SK-N-SH treated with all-trans-retinoic acid at 6 μM for 48 hours (cell line): Measurements from ENCODE around the gene ZNF319.
A peak's percentile ranks its signal among the peaks of the same experiment; 100 is the strongest.

Source experiments
- ATAC-seq: fragments of 200-7000 bp; cut with Tn5 transposase; 3 replicates; pipeline ENCODE4 v1.9.1; 2020; ENCODE audit warnings: mild to moderate bottlenecking, moderate library complexity
- ARNTL ChIP-seq: fragments of 450-650 bp; formaldehyde crosslinking; IDR thresholded peaks from 2 replicates; pipeline ENCODE4 v1.5.0; 2020; ENCODE audit warnings: low read depth, mild to moderate bottlenecking, moderate library complexity, borderline replicate concordance
- BACH2 ChIP-seq: fragments of 250-450 bp; sonication (Bioruptor Pico); IDR thresholded peaks from 2 replicates; pipeline ENCODE4 v1.9.0; 2021; ENCODE audit warnings: mild to moderate bottlenecking, borderline replicate concordance
- CSDC2 ChIP-seq: fragments of 250-450 bp; sonication (Bioruptor Pico); IDR thresholded peaks from 2 replicates; pipeline ENCODE4 v1.5.0; 2020; ENCODE audit warnings: mild to moderate bottlenecking, moderate library complexity
- ESRRG ChIP-seq: fragments of 250-450 bp; sonication (Bioruptor Pico); IDR thresholded peaks from 2 replicates; pipeline ENCODE4 v1.6.1; 2021; ENCODE audit warnings: mild to moderate bottlenecking
- GLIS3 ChIP-seq: fragments of 250-450 bp; sonication (Bioruptor Pico); IDR thresholded peaks from 2 replicates; pipeline ENCODE4 v1.5.0; 2020; ENCODE audit warnings: mild to moderate bottlenecking, moderate library complexity
- OSR1 ChIP-seq: fragments of 250-450 bp; sonication (Bioruptor Pico); IDR thresholded peaks from 2 replicates; pipeline ENCODE4 v1.8.0; 2022; ENCODE audit warnings: moderate library complexity, mild to moderate bottlenecking, inconsistent platforms
- PPARA ChIP-seq: fragments of 250-450 bp; sonication (Bioruptor Pico); IDR thresholded peaks from 2 replicates; pipeline ENCODE4 v1.5.0; 2020; ENCODE audit warnings: mild to moderate bottlenecking, borderline replicate concordance
- SNAI2 ChIP-seq: fragments of 250-450 bp; sonication (Bioruptor Pico); IDR thresholded peaks from 2 replicates; pipeline ENCODE4 v1.5.0; 2020; ENCODE audit warnings: mild to moderate bottlenecking, moderate library complexity
- TCF4 ChIP-seq: fragments of 250-450 bp; sonication (Bioruptor Pico); IDR thresholded peaks from 2 replicates; pipeline ENCODE4 v1.8.0; 2021; ENCODE audit warnings: mild to moderate bottlenecking, moderate library complexity, borderline replicate concordance
- TOX ChIP-seq: fragments of 250-450 bp; sonication (Bioruptor Pico); IDR thresholded peaks from 2 replicates; pipeline ENCODE4 v1.8.0; 2021; ENCODE audit warnings: mild to moderate bottlenecking, moderate library complexity, borderline replicate concordance
- ZC3H10 ChIP-seq: fragments of 250-450 bp; sonication (Bioruptor Pico); IDR thresholded peaks from 2 replicates; pipeline ENCODE4 v1.5.1; 2021; ENCODE audit warnings: mild to moderate bottlenecking, moderate library complexity
- ZFP3 ChIP-seq: fragments of 250-450 bp; sonication (Bioruptor Pico); IDR thresholded peaks from 2 replicates; pipeline ENCODE4 v1.5.0; 2020; ENCODE audit warnings: mild to moderate bottlenecking, moderate library complexity
- ZFP30 ChIP-seq: fragments of 450-650 bp; formaldehyde crosslinking; IDR thresholded peaks from 2 replicates; pipeline ENCODE4 v1.5.0; 2022; ENCODE audit warnings: mild to moderate bottlenecking, moderate library complexity
- ZNF565 ChIP-seq: fragments of 450-650 bp; formaldehyde crosslinking; conservative IDR thresholded peaks from 2 replicates; pipeline ENCODE4 v1.5.0; 2020; ENCODE audit warnings: low read depth, mild to moderate bottlenecking, moderate library complexity
- ZNF70 ChIP-seq: fragments of 450-650 bp; formaldehyde crosslinking; IDR thresholded peaks from 2 replicates; pipeline ENCODE4 v1.5.0; 2020; ENCODE audit warnings: mild to moderate bottlenecking, moderate library complexity
- TF ChIP-seq, protein P1 (sequence below): fragments of 250-450 bp; sonication (Bioruptor Pico); IDR thresholded peaks from 2 replicates; pipeline ENCODE4 v1.8.0; 2021; ENCODE audit warnings: low read depth, mild to moderate bottlenecking, moderate library complexity, borderline replicate concordance
- TF ChIP-seq, protein P2 (sequence below): fragments of 250-450 bp; sonication (Bioruptor Pico); IDR thresholded peaks from 2 replicates; pipeline ENCODE4 v1.5.1; 2021; ENCODE audit warnings: mild to moderate bottlenecking, moderate library complexity
- TF ChIP-seq, protein P3 (sequence below): fragments of 250-450 bp; sonication (Bioruptor Pico); IDR thresholded peaks from 2 replicates; pipeline ENCODE4 v1.5.0; 2020; ENCODE audit warnings: mild to moderate bottlenecking, moderate library complexity
- TF ChIP-seq, protein P4 (sequence below): fragments of 250-450 bp; sonication (Bioruptor Pico); IDR thresholded peaks from 2 replicates; pipeline ENCODE4 v1.5.1; 2020; ENCODE audit warnings: low read depth, mild to moderate bottlenecking, moderate library complexity

ZNF319 gene

DNA sequence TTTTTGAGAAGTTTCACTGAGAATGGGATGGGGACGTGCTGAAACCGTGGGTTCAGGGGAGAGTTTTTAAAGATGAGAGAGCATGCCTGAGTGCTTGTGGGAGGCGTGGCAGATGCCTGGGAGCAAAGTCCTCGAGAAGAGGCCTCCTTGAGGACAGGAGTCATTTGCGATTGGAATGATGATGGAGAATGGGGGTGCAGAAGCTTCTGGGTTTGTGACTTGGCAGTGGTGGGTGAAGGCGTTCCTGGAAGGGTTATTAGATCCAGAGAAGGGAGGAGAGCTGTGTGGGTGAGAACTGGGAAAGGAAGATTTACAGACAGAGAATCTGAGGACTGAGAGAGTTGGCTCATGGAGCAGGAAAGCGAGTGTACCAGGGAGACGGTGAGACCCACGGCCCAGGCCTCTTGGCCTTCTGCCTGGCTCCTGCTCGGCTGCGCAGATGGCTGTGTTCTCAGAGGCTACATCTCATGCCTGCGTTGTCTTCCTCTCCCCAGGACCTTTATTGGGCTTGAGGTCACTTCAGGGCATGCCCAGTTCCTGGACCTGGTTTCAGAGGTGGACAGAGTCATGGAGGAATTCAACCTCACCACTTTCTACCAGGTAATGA lies 16.5 kb upstream of the ZNF319 start:
- ATAC-seq = no peak
- TF ChIP-seq OSR1 (CRISPR knock-in tag) = no peak
- TF ChIP-seq, all 23 proteins: peak for 0

DNA sequence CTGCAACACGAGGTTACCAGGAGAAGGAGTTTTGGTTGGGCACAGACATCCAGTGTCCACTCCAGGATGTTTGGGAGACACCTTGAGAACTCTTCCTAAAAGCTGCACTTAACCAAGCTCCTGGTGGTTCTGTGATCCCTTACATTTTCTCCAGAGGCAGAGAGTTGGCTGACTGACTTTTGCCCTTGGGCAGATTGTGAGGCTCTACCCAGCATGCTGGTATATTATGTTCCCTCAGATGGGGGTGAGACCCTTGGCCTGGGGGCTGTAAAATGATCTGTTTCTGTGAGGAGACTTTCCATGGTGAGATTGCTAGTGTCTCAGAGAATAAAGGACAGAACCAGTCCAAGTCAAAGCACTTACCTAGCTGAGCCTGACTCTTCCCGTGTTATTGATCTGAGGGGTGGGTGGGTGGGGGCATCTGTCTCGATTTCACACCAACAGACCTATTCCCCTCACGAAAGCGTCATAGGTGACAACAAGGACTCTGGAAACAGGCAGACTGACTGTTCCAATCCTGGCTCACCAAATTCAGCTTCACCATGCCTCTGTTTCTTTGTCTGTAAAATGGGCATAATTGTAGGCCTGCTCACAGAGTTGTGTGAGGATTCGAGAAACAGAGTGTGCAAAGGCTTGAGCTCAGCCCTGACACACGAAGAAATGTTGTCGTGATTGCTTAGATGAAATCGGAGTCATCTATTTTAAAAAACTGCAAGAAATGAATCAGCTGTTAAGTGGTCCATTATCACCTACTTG lies 12.9 kb upstream of the ZNF319 start:
- TF ChIP-seq CSDC2 (no peak), BACH2 (CRISPR knock-in tag) (no peak), PPARA (CRISPR knock-in tag) (no peak), ZNF70 (CRISPR knock-in tag) (no peak), SNAI2 (CRISPR knock-in tag) (no peak), ZFP3 (CRISPR knock-in tag) (no peak)
- TF ChIP-seq, all 23 proteins: peak for 0
- ATAC-seq = no peak

DNA sequence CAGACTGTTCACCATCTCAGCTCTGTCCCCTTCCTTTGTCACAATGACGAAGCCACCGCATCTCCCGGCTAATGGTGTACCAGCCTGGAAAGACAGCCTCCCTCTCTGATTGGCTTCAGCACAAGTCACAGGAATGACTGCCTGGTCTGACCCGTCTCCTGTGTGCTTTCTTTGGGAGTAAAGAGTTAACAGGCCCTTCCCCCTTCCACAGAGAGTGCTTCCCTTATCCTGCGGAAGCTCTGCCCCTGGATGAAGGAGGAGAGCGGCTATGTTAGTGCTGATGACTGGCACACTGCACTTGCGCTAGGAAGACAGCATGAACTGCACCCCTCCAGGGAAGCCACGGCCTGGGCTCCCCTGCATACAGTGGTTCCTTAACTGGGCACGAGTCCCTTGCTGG lies 12.0 kb upstream of the ZNF319 start:
- ATAC-seq = no peak
- TF ChIP-seq TOX (CRISPR knock-in tag) (no peak), ESRRG (no peak), BACH2 (CRISPR knock-in tag) (no peak), GLIS3 (CRISPR knock-in tag) (no peak), OSR1 (CRISPR knock-in tag) (no peak), TCF4 (CRISPR knock-in tag) (no peak), ZNF565 (CRISPR knock-in tag) (no peak), ZFP3 (CRISPR knock-in tag) (no peak), SNAI2 (CRISPR knock-in tag) (no peak), ZFP30 (no peak), ARNTL (CRISPR knock-in tag) (no peak), PPARA (CRISPR knock-in tag) (no peak), ZC3H10 (no peak), ZNF70 (CRISPR knock-in tag) (no peak)
- TF ChIP-seq, protein P1, sequence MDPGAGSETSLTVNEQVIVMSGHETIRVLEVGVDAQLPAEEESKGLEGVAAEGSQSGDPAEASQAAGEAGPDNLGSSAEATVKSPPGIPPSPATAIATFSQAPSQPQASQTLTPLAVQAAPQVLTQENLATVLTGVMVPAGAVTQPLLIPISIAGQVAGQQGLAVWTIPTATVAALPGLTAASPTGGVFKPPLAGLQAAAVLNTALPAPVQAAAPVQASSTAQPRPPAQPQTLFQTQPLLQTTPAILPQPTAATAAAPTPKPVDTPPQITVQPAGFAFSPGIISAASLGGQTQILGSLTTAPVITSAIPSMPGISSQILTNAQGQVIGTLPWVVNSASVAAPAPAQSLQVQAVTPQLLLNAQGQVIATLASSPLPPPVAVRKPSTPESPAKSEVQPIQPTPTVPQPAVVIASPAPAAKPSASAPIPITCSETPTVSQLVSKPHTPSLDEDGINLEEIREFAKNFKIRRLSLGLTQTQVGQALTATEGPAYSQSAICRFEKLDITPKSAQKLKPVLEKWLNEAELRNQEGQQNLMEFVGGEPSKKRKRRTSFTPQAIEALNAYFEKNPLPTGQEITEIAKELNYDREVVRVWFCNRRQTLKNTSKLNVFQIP (CRISPR knock-in tag) = no peak
- TF ChIP-seq, protein P2, sequence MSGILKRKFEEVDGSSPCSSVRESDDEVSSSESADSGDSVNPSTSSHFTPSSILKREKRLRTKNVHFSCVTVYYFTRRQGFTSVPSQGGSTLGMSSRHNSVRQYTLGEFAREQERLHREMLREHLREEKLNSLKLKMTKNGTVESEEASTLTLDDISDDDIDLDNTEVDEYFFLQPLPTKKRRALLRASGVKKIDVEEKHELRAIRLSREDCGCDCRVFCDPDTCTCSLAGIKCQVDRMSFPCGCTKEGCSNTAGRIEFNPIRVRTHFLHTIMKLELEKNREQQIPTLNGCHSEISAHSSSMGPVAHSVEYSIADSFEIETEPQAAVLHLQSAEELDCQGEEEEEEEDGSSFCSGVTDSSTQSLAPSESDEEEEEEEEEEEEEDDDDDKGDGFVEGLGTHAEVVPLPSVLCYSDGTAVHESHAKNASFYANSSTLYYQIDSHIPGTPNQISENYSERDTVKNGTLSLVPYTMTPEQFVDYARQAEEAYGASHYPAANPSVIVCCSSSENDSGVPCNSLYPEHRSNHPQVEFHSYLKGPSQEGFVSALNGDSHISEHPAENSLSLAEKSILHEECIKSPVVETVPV (CRISPR knock-in tag) = no peak
- TF ChIP-seq, protein P3, sequence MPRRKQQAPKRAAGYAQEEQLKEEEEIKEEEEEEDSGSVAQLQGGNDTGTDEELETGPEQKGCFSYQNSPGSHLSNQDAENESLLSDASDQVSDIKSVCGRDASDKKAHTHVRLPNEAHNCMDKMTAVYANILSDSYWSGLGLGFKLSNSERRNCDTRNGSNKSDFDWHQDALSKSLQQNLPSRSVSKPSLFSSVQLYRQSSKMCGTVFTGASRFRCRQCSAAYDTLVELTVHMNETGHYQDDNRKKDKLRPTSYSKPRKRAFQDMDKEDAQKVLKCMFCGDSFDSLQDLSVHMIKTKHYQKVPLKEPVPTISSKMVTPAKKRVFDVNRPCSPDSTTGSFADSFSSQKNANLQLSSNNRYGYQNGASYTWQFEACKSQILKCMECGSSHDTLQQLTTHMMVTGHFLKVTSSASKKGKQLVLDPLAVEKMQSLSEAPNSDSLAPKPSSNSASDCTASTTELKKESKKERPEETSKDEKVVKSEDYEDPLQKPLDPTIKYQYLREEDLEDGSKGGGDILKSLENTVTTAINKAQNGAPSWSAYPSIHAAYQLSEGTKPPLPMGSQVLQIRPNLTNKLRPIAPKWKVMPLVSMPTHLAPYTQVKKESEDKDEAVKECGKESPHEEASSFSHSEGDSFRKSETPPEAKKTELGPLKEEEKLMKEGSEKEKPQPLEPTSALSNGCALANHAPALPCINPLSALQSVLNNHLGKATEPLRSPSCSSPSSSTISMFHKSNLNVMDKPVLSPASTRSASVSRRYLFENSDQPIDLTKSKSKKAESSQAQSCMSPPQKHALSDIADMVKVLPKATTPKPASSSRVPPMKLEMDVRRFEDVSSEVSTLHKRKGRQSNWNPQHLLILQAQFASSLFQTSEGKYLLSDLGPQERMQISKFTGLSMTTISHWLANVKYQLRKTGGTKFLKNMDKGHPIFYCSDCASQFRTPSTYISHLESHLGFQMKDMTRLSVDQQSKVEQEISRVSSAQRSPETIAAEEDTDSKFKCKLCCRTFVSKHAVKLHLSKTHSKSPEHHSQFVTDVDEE (CRISPR knock-in tag) = no peak
- TF ChIP-seq, protein P4, sequence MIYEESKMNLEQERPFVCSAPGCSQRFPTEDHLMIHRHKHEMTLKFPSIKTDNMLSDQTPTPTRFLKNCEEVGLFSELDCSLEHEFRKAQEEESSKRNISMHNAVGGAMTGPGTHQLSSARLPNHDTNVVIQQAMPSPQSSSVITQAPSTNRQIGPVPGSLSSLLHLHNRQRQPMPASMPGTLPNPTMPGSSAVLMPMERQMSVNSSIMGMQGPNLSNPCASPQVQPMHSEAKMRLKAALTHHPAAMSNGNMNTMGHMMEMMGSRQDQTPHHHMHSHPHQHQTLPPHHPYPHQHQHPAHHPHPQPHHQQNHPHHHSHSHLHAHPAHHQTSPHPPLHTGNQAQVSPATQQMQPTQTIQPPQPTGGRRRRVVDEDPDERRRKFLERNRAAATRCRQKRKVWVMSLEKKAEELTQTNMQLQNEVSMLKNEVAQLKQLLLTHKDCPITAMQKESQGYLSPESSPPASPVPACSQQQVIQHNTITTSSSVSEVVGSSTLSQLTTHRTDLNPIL = no peak

DNA sequence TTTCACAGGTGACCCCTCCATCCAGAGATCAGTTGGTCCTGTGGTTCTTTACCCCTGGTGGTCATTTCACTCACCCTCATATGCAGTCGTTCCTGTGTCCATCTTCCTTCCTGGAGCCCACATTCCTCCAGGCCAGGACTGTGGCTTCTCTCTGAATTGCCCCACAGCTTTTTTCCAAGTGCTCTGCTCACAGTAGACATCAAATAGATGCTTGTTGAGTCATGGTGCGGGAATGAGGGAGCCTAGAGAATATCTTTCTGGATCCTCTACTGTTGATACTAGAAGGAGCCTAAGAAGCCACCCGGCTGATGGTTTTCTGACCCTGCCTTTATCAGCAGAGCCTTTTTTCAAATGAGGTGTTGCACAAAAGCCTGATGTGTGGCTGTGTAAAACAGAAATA lies 11.2 kb upstream of the ZNF319 start:
- peak; percentile 78; the same call in 2 of the 3 replicates for ATAC-seq
- no peak for TF ChIP-seq SNAI2 (CRISPR knock-in tag)
